K562 (cell line): ENCODE data around the gene FGF14.

Experiments used
- CHD4 ChIP-seq: fragments of 200-600 bp; sonication (generic); IDR thresholded peaks from 3 replicates; pipeline ENCODE4 v1.6.1; 2012; ENCODE audit warnings: low read depth, mild to moderate bottlenecking, mixed read lengths, low read length, inconsistent platforms; ENCODE audit not compliant: insufficient read depth, insufficient replicate concordance, poor library complexity, severe bottlenecking
- EZH2 ChIP-seq: IDR thresholded peaks from 2 replicates; pipeline ENCODE4 v1.6.1; 2012; ENCODE audit warnings: low read depth, mild to moderate bottlenecking, inconsistent platforms, low read length, borderline replicate concordance
- FOSL1 ChIP-seq: fragments of 200-800 bp; sonication (Bioruptor generic); conservative IDR thresholded peaks from 2 replicates; pipeline ENCODE4 v1.6.1; 2016; ENCODE audit warnings: missing genetic modification characterization, missing compliant biosample characterization
- GATAD2A ChIP-seq: fragments of 450-650 bp; IDR thresholded peaks from 2 replicates; pipeline ENCODE4 v1.6.1; 2017
- KLF6 ChIP-seq: fragments of 250-450 bp; sonication (Bioruptor Pico); IDR thresholded peaks from 2 replicates; pipeline ENCODE4 v1.4.0; 2020; ENCODE audit warnings: mild to moderate bottlenecking, moderate library complexity, borderline replicate concordance
- SP1 ChIP-seq: sonication (generic); formaldehyde crosslinking; IDR thresholded peaks from 2 replicates; pipeline ENCODE4 v1.8.1; 2022; ENCODE audit warnings: mild to moderate bottlenecking, missing genetic modification reagents
- TCF7 ChIP-seq: sonication (generic); IDR thresholded peaks from 2 replicates; pipeline ENCODE4 v1.6.1; 2016; ENCODE audit warnings: antibody characterized with exemption, borderline replicate concordance
- ZC3H4 ChIP-seq: sonication (generic); formaldehyde crosslinking; IDR thresholded peaks from 2 replicates; pipeline ENCODE4 v1.9.0; 2021; ENCODE audit warnings: missing genetic modification reagents, borderline replicate concordance
- TF ChIP-seq, protein P1 (sequence below), 3 experiments: IDR thresholded peaks in 2 of 3; conservative IDR thresholded peaks in 1 of 3; 2 replicates each; pipeline ENCODE4 v1.5.1; 2011 to 2012; ENCODE audit warnings: low read length in 3 of 3, mild to moderate bottlenecking in 3 of 3, control low read depth in 2 of 3, improper control_type of control experiment in 1 of 3, inconsistent platforms in 1 of 3, low read depth in 1 of 3, mixed read lengths in 1 of 3, moderate library complexity in 1 of 3; ENCODE audit not compliant: insufficient read depth in 2 of 3
- TF ChIP-seq, protein P2 (sequence below): sonication (generic); formaldehyde crosslinking; IDR thresholded peaks from 2 replicates; pipeline ENCODE4 v1.8.1; 2023; ENCODE audit warnings: mild to moderate bottlenecking, missing genetic modification reagents, moderate library complexity
- TF ChIP-seq, protein P3 (sequence below): sonication (generic); formaldehyde crosslinking; IDR thresholded peaks from 2 replicates; pipeline ENCODE4 v1.8.1; 2023; ENCODE audit warnings: mild to moderate bottlenecking, missing genetic modification reagents
- TF ChIP-seq, protein P4 (sequence below): sonication (generic); formaldehyde crosslinking; IDR thresholded peaks from 2 replicates; pipeline ENCODE4 v1.4.0; 2020; ENCODE audit warnings: mild to moderate bottlenecking, missing genetic modification reagents
- TF ChIP-seq, protein P5 (sequence below): sonication (generic); formaldehyde crosslinking; IDR thresholded peaks from 2 replicates; pipeline ENCODE4 v1.8.0; 2022; ENCODE audit warnings: missing genetic modification reagents, mild to moderate bottlenecking, borderline replicate concordance

DNA sequence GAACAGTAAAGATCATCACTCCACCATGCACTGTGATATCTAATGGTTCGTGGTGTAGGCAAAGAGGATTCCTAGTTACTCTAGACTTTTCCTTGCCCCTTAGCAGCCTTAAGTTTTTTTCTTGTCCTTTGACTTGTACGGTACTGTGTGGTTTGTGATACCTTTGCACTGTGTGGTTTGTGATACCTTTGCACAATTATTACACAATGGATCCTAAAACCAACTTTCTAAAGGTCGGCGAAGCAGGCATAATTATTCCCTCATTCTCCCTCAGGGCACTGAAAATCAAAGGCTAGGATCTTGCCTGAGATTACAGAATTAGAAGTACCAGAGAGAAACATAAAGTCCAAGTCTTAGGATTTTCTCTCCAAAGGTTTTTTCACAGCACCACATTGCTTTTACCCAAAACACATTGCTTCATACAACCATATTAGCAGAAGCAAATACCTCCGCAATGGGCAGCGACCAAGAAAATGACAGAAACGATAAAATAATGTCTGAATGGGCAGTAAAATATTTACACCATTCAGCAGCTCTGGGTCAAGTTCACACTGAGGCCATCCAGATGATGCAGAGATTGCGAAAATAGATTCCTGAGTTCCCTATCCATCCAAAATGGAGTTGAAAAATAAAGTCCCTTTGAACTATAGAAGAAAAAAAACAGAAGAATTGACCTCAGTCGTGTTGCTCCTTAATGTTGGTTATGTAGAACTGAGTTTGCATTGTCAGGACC, 106.4 kb downstream of the FGF14 start:
- TF ChIP-seq, protein P1, sequence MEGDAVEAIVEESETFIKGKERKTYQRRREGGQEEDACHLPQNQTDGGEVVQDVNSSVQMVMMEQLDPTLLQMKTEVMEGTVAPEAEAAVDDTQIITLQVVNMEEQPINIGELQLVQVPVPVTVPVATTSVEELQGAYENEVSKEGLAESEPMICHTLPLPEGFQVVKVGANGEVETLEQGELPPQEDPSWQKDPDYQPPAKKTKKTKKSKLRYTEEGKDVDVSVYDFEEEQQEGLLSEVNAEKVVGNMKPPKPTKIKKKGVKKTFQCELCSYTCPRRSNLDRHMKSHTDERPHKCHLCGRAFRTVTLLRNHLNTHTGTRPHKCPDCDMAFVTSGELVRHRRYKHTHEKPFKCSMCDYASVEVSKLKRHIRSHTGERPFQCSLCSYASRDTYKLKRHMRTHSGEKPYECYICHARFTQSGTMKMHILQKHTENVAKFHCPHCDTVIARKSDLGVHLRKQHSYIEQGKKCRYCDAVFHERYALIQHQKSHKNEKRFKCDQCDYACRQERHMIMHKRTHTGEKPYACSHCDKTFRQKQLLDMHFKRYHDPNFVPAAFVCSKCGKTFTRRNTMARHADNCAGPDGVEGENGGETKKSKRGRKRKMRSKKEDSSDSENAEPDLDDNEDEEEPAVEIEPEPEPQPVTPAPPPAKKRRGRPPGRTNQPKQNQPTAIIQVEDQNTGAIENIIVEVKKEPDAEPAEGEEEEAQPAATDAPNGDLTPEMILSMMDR (IDR thresholded peaks at IDR 0.05 in 2 of 3, conservative IDR thresholded peaks at IDR 0.05 in 1 of 3; ENCODE audit: insufficient read depth in 2 of 3, low read depth in 1 of 3, low read length in 3 of 3), result no peak
- TF ChIP-seq, protein P2, sequence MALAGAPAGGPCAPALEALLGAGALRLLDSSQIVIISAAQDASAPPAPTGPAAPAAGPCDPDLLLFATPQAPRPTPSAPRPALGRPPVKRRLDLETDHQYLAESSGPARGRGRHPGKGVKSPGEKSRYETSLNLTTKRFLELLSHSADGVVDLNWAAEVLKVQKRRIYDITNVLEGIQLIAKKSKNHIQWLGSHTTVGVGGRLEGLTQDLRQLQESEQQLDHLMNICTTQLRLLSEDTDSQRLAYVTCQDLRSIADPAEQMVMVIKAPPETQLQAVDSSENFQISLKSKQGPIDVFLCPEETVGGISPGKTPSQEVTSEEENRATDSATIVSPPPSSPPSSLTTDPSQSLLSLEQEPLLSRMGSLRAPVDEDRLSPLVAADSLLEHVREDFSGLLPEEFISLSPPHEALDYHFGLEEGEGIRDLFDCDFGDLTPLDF (CRISPR knock-in tag), result no peak
- TF ChIP-seq ZC3H4 (CRISPR knock-in tag), result no peak
- no peak for TF ChIP-seq EZH2
- no peak for TF ChIP-seq KLF6
- TF ChIP-seq, protein P3, sequence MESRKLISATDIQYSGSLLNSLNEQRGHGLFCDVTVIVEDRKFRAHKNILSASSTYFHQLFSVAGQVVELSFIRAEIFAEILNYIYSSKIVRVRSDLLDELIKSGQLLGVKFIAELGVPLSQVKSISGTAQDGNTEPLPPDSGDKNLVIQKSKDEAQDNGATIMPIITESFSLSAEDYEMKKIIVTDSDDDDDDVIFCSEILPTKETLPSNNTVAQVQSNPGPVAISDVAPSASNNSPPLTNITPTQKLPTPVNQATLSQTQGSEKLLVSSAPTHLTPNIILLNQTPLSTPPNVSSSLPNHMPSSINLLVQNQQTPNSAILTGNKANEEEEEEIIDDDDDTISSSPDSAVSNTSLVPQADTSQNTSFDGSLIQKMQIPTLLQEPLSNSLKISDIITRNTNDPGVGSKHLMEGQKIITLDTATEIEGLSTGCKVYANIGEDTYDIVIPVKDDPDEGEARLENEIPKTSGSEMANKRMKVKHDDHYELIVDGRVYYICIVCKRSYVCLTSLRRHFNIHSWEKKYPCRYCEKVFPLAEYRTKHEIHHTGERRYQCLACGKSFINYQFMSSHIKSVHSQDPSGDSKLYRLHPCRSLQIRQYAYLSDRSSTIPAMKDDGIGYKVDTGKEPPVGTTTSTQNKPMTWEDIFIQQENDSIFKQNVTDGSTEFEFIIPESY, result no peak
- TF ChIP-seq, protein P4, sequence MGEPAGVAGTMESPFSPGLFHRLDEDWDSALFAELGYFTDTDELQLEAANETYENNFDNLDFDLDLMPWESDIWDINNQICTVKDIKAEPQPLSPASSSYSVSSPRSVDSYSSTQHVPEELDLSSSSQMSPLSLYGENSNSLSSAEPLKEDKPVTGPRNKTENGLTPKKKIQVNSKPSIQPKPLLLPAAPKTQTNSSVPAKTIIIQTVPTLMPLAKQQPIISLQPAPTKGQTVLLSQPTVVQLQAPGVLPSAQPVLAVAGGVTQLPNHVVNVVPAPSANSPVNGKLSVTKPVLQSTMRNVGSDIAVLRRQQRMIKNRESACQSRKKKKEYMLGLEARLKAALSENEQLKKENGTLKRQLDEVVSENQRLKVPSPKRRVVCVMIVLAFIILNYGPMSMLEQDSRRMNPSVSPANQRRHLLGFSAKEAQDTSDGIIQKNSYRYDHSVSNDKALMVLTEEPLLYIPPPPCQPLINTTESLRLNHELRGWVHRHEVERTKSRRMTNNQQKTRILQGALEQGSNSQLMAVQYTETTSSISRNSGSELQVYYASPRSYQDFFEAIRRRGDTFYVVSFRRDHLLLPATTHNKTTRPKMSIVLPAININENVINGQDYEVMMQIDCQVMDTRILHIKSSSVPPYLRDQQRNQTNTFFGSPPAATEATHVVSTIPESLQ (CRISPR knock-in tag), result no peak
- no peak for TF ChIP-seq SP1
- TF ChIP-seq FOSL1 (tag), result no peak
- no peak for TF ChIP-seq CHD4
- TF ChIP-seq, protein P5, sequence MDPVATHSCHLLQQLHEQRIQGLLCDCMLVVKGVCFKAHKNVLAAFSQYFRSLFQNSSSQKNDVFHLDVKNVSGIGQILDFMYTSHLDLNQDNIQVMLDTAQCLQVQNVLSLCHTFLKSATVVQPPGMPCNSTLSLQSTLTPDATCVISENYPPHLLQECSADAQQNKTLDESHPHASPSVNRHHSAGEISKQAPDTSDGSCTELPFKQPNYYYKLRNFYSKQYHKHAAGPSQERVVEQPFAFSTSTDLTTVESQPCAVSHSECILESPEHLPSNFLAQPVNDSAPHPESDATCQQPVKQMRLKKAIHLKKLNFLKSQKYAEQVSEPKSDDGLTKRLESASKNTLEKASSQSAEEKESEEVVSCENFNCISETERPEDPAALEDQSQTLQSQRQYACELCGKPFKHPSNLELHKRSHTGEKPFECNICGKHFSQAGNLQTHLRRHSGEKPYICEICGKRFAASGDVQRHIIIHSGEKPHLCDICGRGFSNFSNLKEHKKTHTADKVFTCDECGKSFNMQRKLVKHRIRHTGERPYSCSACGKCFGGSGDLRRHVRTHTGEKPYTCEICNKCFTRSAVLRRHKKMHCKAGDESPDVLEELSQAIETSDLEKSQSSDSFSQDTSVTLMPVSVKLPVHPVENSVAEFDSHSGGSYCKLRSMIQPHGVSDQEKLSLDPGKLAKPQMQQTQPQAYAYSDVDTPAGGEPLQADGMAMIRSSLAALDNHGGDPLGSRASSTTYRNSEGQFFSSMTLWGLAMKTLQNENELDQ, result no peak
- no peak for TF ChIP-seq GATAD2A
- no peak for TF ChIP-seq TCF7
